HG03432 (cell line): Measurements from ENCODE around the gene RNU1-3.
"Not testable (repeated sequence)": the region's sequence is repeated elsewhere in the genome, so short reads cannot be mapped to it uniquely, and the experiment has no call there.

Experiments
- ATAC-seq: cut with Tn5 transposase; IDR thresholded peaks from one replicate; pipeline ENCODE4 v1.9.1; 2021; ENCODE audit warnings: mild to moderate bottlenecking, moderate library complexity; ENCODE audit not compliant: unreplicated experiment

The RNU1-3 gene

DNA sequence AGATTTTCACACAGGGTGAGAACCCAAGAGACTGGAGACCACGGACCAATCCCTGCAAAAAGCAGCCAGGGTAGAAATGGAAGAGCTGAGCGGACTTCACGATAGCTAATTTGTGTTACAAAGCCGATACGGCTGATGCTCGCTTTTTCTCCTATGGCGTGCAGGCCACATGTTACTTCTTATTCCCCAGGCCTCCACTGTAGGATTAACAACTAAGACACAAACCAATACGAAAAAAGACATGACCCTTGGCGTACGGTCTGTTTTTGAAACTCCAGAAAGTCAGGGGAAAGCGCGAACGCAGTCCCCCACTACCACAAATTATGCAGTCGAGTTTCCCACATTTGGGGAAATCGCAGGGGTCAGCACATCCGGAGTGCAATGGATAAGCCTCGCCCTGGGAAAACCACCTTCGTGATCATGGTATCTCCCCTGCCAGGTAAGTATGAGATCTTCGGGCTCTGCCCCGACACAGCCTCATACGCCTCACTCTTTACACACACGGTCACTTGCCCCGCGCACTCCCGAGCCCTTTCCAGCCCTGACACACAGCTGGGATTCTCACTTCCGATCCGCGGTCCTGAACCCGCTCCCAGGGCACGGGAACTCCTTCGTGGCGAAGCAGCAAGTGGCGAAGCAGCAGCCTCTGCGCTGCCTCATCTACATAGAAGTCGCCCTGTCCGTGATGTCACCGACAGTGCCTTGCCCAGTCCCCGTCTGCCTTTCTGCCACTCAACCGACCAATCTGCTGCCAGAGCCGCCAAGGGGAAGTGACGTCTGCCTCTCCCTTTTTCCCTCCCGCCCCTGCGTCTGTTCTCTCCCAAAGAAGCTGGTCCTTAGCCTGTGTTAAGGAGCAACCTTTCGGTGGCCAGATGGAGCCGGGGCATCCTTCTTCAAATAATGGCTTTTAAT is at the start of gene RNU1-3:
TSS of gene RNU1-3 (minus strand) at position 447 of the 912 bp plus-strand sequence.
- ATAC-seq: peak; percentile 99

DNA sequence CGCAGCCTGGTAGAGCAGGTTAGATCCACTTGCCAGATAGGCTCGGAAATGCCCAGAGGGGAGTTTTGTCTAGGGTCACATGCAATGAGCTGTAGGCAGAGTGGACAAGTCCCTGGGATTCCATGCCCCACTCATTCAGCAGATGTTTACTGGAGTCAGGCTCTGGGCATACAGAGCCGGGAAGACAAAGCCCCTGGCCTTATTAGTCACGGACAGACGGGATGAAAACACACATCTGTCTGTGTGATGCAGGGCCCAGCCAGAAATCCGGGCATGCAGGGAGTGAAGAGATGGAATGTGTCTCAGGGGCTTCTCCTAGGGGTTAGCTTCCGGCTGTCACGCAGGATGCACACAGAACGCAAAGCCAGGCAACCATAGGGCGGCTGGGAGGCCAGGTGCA is 46.7 kb upstream of the RNU1-3 start:
- not testable (repeated sequence) for ATAC-seq

DNA sequence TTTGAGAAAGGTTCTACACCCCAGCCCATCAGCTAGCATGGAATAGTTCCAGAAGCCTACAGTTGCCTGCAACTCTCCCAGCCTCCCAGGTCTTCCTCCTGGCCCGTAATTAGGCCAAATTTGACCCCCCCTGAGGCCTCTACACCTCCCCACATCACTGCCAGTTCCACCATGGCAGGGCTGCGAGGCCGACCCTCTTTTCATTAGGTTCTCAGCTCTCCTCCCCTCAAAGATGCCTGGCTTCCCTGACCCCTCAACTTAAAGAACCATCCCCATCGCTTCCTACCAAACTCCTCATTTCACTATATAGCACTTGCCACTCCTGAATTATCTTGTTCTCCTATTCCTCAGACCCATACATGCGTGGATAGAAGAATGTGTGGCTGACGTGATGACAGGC is 46.2 kb upstream of the RNU1-3 start:
- ATAC-seq: not testable (repeated sequence)

DNA sequence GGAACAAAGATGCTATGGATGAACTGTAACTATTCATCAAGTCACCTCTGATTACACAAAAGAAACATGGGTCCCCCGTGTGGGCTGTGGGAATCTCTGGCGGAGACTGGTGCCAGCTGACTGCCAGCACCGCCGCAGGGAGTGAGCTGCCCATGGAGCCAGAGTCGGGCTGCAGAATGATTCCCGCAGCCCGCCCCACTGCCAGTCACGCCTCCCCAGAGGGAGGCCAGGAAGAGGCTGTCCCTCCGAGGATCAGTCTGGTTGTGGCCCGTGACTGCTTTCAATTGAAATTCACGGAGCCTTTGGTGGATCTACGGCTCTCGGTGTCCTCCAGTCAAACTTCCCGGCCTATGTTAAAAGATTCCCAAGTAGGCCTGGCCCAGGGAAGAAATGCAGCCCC is 45.8 kb upstream of the RNU1-3 start:
- ATAC-seq: not testable (repeated sequence)

DNA sequence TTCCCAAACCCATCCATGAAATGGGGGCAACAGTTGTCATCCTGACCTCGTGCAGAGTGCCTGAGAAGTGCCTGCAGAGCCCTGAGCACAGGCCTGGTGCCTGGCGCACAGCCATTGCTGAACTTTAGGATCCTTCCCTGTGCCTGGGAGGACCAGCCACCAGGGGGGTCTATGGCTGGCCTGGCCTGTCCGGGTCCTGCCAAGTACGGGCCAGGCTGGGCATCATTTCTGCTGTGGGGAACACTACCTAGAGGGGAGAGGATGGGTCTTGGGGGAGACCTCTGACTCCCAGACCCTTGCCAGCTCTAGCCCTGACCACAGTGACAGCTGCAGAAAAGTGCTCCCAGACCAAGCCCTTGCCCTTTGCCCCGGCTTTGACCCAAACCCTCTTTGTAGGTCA is 45.4 kb upstream of the RNU1-3 start:
- ATAC-seq: not testable (repeated sequence)

DNA sequence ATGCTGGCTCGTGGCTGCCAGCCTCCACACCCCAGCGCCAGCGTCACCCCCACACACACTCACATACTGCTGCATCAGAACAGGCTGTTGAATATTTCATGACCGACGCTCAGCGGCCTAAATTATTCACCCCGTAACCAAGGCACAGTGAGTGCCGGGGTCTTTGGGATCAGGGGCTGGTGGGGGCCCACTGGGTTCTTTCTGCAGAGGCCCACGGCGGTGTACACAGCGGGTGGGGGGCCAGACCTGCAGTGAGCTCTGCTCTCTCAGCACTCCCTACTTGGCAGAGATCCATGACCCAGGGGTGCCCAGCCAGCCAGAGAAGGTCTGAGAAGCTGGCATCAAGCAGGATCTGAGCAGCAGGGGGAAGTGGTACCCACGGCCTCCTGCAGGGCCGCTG is 43.9 kb upstream of the RNU1-3 start:
- ATAC-seq: not testable (repeated sequence)

DNA sequence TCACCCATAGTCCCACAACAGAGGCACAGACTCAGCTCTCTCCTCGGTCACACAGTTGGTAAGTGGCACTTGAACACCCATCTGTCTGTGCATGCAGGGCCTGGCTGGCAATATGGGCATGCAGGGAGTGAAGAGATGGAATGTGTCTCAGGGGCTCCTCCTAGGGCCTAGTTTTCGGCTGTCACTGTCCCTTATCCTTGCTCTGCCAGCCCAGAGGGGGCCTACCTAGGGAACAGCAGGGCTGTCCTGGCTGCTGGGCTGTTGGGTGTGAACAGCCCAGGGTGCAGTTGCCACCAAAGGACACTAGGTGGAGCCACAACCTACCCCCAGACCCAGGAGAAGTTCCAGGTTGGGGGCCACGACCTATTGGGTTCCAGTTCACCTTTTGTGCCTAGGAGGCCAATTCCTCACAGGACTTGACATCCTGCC is 42.9 kb upstream of the RNU1-3 start:
- ATAC-seq: peak; percentile 56

GRCh38 chr1:16708704-16709103 is 42.0 kb upstream of the RNU1-3 start:
- ATAC-seq: not testable (repeated sequence)

DNA sequence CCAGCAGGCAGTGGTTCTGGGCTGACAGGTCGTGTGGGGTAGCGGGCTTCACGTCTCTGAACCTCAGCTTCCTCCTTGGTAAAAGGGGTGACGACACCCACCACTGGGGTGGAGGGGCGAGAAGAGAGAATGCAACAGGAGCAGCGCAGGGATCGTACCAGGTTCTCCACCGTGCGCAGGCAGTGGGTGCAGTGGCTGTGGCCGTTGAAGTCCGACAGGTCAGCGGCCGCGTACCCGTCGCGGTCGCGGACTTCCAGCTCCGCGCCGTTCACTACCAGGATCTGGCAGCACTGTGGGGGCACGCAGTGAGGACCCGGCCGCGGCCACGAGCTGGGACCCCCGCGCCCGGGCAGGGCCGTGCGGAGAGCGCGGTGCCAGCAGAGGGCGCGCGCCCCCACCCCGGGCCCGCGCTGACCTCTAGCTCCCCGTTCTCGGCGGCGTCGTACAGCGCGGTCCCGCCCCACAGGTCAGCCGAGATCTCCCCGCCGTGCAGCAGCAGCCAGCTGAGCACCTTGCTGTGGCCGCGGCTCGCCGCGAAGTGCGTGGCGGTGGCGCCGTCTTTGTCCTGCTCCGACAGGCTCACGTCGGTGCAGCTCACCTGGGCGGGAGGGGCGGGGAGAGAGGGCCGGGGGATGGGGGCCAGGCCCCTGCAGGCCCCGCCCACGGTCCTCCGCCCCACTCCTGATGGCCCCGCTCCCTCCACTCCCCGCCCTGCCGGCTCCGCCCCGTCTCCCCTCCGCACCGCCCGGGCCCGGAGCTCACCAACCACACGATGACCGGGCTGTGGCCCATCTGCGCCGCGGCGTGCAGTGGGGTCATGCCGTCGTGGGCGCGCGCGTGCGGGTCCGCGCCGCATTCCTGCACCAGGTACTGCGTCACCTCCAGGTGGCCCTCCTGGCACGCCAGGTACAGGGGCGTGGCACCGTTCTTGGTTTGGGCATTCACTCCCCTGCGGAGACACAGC is 40.7 kb upstream of the RNU1-3 start:
- not testable (repeated sequence) for ATAC-seq

GRCh38 chr1:16706302-16706701 is 39.6 kb upstream of the RNU1-3 start:
- not testable (repeated sequence) for ATAC-seq

DNA sequence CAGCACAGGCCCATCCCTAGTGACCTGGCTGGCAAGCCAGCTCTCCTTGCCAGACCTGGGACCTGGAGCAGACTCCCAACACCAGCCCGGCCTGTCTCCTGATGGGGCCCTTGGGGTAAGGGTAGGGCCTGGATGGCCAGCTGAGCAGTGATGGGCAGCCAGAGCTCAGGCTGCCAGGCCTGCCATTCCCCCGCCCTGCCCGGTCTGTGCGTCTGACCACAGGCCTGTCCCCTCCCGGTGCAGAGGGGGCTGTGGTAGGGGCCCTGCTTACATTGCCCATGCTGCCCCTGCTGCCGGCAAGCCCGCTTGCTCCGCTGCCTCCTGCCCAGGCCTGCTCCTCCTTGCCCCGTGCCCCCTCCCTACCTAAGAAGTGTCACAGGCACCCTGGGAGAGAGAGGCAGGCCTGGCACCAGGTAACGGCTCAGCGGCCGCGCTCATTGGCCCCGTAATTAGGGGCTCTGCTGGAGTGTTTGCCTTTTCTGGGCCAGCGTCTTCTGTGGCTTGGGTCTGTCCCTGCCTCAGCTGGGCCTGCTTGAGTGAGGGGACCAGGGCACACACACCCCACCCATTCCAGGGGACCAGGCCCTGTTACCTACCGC is 37.9 kb upstream of the RNU1-3 start:
- ATAC-seq: not testable (repeated sequence)

- not testable (repeated sequence) for ATAC-seq
Measured at GRCh38 chr1:16704076-16704475, 37.3 kb upstream of the RNU1-3 start.

DNA sequence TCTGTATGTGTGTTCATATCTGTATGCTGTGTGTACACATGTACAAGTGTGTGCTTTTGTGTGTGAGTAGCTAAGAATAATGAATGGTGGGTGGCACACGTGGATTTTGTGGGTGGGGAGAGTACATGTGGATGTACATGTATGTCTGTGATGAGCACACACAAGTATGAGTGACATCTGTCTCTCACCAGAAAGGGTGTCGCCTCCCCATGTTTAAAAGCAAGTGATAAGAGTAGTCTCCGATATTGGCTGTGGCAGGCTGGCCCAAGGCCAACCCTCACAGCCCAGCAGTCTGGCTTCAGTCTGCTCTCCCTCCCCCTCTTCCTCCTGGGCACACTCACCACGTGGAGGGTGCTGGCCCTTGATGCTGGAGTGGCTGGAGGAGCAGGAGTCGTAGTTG is 36.9 kb upstream of the RNU1-3 start:
- ATAC-seq: not testable (repeated sequence)

DNA sequence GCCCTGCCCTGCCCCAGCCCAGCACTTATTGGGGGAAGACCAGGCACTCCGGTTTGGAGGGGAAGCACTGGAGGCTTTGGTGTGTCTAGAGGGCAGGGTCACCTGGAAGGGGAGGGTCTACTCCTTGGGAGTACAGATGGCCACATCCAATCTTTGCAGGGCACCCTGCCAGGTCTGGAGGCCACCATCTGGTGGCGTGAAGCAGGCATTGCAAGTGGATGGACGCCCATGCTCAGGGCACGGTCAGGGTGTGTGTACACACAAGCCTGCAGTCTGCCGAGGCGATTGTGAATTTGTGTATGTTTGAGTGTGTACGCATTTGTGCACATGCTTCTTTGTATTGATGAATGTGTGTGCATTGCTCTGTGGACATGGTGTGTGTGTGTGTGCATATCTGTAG is 36.4 kb upstream of the RNU1-3 start:
- ATAC-seq: not testable (repeated sequence)

DNA sequence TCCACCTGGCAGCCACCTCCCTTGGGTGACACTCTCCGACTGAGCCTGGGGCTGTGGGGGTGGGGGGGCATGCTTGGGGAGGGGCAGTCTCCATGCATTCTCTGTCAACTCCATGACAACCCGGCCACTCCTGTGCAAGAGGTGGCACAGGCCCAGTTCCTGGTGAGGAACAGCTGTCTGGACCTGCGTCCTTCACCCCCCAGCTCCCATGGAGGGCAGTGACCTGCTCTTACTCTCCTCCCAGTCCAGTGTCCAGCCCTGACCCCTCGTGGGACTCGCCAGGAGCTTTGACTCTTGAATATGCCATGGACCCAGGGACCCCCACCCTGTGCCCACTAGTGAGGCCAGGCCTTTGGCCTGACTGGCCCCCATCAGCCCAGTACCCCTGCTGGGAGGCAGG is 35.5 kb upstream of the RNU1-3 start:
- ATAC-seq: not testable (repeated sequence)

GRCh38 chr1:16701189-16701588 is 34.4 kb upstream of the RNU1-3 start:
- ATAC-seq: not testable (repeated sequence)

GRCh38 chr1:16700138-16700895 is 33.6 kb upstream of the RNU1-3 start:
- ATAC-seq: not testable (repeated sequence)

GRCh38 chr1:16699440-16699839 is 32.7 kb upstream of the RNU1-3 start:
- ATAC-seq: not testable (repeated sequence)

- ATAC-seq: not testable (repeated sequence)
Measured at GRCh38 chr1:16697152-16697551, 30.4 kb upstream of the RNU1-3 start.

DNA sequence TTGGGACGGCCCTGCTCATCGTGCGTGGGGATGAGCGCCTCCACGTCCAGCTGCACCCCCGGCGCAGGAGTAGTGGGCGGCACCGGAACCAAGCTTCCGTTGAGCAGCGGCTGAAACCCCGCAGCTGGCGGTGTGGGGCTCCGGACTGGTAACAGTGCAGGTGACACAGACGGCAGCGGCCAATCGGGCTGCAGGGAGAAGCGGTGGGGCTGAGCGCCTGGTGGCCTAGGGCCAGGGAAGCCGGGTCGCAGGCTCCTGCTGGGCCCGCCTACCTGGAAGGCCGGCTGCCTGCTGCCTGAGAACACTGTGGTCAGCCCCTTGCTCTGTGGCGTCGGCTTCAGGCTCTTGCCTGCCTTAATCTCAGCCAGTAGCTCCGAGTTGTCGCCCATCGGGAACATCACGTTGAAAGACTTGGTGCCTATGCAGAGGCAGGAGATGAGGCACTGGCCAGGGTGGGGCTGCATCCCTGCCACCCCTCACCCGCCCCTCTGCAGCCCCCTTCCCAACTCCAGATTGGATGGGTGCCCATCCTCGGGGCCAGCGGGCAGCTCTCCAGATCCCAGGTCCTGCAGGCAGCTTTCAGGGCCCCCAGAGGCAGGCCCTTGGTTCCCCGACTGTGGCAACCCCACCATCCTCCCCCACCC is 29.9 kb upstream of the RNU1-3 start:
- ATAC-seq: not testable (repeated sequence)
